Ovary (tissue), 9 donors: ENCODE results near the gene CALD1. TPM values are rescaled to one million over a fixed set of nuclear protein-coding genes. Genes with fewer than 3 reads are reported as not detected.

Source experiments
- DNase-seq, 5 donors: peaks; one replicate each; pipeline ENCODE4 v3.0.0-alpha.2; 2019 to 2020
- H3K27ac ChIP-seq, 2 donors: fragments of 200-600 bp; one replicate each; pipeline versions ENCODE4 v1.5.1 to v1.8.0; 2019 to 2022
- H3K27me3 ChIP-seq: fragments of 200-600 bp; one replicate; pipeline ENCODE4 v1.8.0; 2022
- H3K36me3 ChIP-seq: fragments of 200-600 bp; sonication (generic); one replicate; pipeline ENCODE4 v1.5.1; 2019
- H3K4me1 ChIP-seq: one replicate; pipeline ENCODE4 v1.8.1; 2013; ENCODE audit warnings: mild to moderate bottlenecking, moderate library complexity; ENCODE audit not compliant: insufficient read depth
- H3K4me3 ChIP-seq: fragments of 200-600 bp; sonication (generic); one replicate; pipeline ENCODE4 v1.5.1; 2017
- H3K9me3 ChIP-seq, 2 donors: fragments of 200-600 bp in 1 of 2; sonication (generic) in 1 of 2; one replicate each; pipeline versions ENCODE4 v1.5.1 to v1.8.1; 2013 to 2019; ENCODE audit warnings: mild to moderate bottlenecking in 1 of 2, moderate library complexity in 1 of 2
- EP300 ChIP-seq: sonication (generic); formaldehyde crosslinking; IDR thresholded peaks from one replicate; pipeline ENCODE4 v1.6.1; 2017; ENCODE audit warnings: antibody characterized with exemption
- POLR2A ChIP-seq: fragments of 450-650 bp; IDR thresholded peaks from one replicate; pipeline ENCODE4 v1.6.1; 2017; ENCODE audit warnings: antibody characterized with exemption, mild to moderate bottlenecking, moderate library complexity
- WGBS, 3 donors: extraction: QIAGEN DNeasy Blood & Tissue Kit in 1 of 3; methylation state at CpG; one replicate each; pipeline versions ENCODE4 v1.1.5 to v1.1.7; 2013 to 2017; 5-methylcytosine and 5-hydroxymethylcytosine counted together
- intact Hi-C, 4 donors: fragments of 100-400 bp; cut with DNase I; formaldehyde crosslinking; loops; one replicate each; pipeline versions ENCODE4 v1.11.0 to v1.15.1; 2022 to 2023
- polyA plus RNA-seq, 2 donors: library from polyadenylated mRNA; stranded (reverse); fragments of 200-250 nt in 1 of 2; fragments of 350-450 nt in 1 of 2; fragmentation: Illumina TruSeq in 1 of 2; extraction: RNeasy Lipid Tissue Mini Kit (QIAGEN cat#74804) in 1 of 2; gene quantifications; one replicate each; pipeline ENCODE4 v1.2.3, GENCODE V29; 2013 to 2014
- total RNA-seq, 7 donors: library from RNA; depleted of rRNA in 2 of 7; stranded (reverse); fragments of >200 nt in 2 of 7; fragmentation: NEBNext Ultra II Directional in 3 of 7; extraction: Animal tissue kit (Norgen Biotek cat#: 25700) in 3 of 7; gene quantifications; one replicate each; pipeline versions ENCODE4 v1.1.0 to v1.2.4, GENCODE V29; 2016 to 2023
- TF ChIP-seq, protein P1 (sequence below), 3 donors: fragments of 450-650 bp in 2 of 3; fragments of 200-600 bp in 1 of 3; IDR thresholded peaks; one replicate each; pipeline versions ENCODE4 v1.5.1 to v1.8.0; 2016 to 2022; ENCODE audit warnings: antibody characterized with exemption in 3 of 3, mild to moderate bottlenecking in 1 of 3
- donor health status: DM: no; HTN: no; CAD: no; lungs with moderate emphysema.
- donor health status: DM: no; HTN: no; CAD: no.
- donor health status: Bipolar disorder and iron deficiency.
- donor health status: DM: yes; HTN: yes; CAD: no.
- donor health status: DM: no; HTN: no; CAD: no.
- donor health status: DM: yes; HTN: yes; CAD: no.

CALD1 gene
- total and polyA plus RNA-seq, 9 donors: 306 to 697 (median 463) TPM

DNA sequence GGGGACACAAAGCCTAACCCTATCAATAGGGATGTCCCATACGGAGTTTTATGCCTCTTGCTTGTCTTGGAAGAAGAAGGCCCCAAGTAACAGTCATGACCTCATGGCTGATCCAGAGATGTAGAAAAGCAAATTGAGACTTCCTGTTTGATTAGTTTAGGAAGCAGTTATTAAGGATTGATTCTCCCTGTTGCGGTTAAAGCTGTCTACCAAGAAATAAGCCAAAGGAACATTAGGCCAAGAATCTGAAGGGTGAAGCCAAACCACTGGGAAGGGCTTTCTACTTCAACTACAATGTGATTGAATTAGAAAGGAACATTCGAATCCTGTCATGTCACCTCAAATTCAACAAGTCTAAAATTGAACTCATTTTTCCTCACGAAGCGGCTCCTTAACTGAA is 146.3 kb downstream of the CALD1 start:
- Histone ChIP-seq H3K27ac (no peak overlapping the region), H3K9me3 (no peaks in the 10 kb centered on the region), H3K27me3 (no peaks in the 10 kb centered on the region), H3K4me3 (no peak overlapping the region), H3K4me1 (peaks cover 1% of the 10 kb centered on the region), H3K36me3 (no peaks in the 10 kb centered on the region)
- intact Hi-C loops: no loop called here
- DNase-seq: no peak
- WGBS, 3 donors: 76 to 89% (median 88%) methylated on average over 5 of the region's 5 CpGs
- TF ChIP-seq EP300 (no peak), POLR2A (no peak)
- TF ChIP-seq, protein P1, sequence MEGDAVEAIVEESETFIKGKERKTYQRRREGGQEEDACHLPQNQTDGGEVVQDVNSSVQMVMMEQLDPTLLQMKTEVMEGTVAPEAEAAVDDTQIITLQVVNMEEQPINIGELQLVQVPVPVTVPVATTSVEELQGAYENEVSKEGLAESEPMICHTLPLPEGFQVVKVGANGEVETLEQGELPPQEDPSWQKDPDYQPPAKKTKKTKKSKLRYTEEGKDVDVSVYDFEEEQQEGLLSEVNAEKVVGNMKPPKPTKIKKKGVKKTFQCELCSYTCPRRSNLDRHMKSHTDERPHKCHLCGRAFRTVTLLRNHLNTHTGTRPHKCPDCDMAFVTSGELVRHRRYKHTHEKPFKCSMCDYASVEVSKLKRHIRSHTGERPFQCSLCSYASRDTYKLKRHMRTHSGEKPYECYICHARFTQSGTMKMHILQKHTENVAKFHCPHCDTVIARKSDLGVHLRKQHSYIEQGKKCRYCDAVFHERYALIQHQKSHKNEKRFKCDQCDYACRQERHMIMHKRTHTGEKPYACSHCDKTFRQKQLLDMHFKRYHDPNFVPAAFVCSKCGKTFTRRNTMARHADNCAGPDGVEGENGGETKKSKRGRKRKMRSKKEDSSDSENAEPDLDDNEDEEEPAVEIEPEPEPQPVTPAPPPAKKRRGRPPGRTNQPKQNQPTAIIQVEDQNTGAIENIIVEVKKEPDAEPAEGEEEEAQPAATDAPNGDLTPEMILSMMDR (IDR thresholded peaks at IDR 0.05): no peak

GRCh38 chr7:134926396-134926795 is 147.0 kb downstream of the CALD1 start:
- no peaks in the 10 kb centered on the region for H3K27me3 ChIP-seq
- H3K4me3 ChIP-seq: no peak overlapping the region
- no peaks in the 10 kb centered on the region for H3K9me3 ChIP-seq
- TF ChIP-seq POLR2A (no peak), EP300 (no peak)
- TF ChIP-seq, protein P1 (IDR thresholded peaks at IDR 0.05): no peak
- peaks cover 1% of the 10 kb centered on the region for H3K4me1 ChIP-seq
- intact Hi-C loops: no loop called here
- no peak for DNase-seq
- H3K27ac ChIP-seq: no peak overlapping the region
- no peaks in the 10 kb centered on the region for H3K36me3 ChIP-seq
- WGBS, 3 donors: 72 to 89% (median 79%) methylated on average over 1 of the region's 1 CpG

DNA sequence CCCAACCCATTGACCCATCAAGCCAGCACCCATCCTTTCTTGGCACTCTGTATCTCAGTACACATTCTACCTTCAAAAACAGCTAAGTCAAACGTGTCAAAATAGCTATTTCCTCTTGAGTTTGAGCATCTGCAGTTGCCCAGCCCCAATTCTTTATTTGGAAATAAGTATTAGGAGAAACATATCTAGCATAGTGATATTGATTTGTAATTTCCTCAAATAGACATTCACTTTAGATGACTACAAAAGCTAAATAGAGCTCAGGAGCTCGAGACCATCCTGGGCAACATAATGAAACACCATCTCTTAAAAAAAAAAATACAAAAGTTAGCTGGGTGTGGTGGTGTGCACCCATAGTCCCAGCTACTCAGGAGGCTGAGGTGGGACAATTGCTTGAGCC is 147.6 kb downstream of the CALD1 start:
- 43 to 59% (median 45%) methylated on average over 2 of the region's 2 CpGs for WGBS, 3 donors
- Histone ChIP-seq H3K4me1 (peaks cover 4% of the 10 kb centered on the region), H3K27ac (no peak overlapping the region), H3K9me3 (no peaks in the 10 kb centered on the region), H3K27me3 (no peaks in the 10 kb centered on the region), H3K4me3 (no peak overlapping the region), H3K36me3 (no peaks in the 10 kb centered on the region)
- intact Hi-C loops: no loop called here
- DNase-seq: no peak
- TF ChIP-seq POLR2A (no peak), EP300 (no peak)
- TF ChIP-seq, protein P1 (IDR thresholded peaks at IDR 0.05): no peak

DNA sequence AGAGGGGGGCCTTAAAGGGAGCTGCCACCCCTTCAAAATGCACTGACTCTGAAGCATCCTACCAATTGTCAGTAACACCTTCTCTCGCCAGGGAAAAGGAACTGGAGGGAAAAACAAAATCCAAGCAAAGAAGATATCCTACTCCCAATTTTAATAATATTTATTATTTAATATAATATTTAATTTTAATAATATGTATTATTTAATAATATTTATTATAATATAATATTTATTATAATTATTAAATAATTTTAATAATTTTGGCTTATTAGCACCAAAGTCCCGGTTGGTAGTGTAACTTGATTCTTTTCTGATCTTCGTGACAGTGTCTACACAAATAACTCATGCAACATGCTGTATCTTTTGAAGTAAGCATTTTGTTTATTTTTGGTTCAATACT is 148.3 kb downstream of the CALD1 start:
- Histone ChIP-seq H3K4me3 (no peak overlapping the region), H3K27ac (no peak overlapping the region), H3K9me3 (no peaks in the 10 kb centered on the region), H3K27me3 (no peaks in the 10 kb centered on the region), H3K36me3 (no peaks in the 10 kb centered on the region), H3K4me1 (peaks cover 7% of the 10 kb centered on the region)
- no peak for DNase-seq
- 94 to 98% (median 97%) methylated on average over 3 of the region's 3 CpGs for WGBS, 3 donors
- TF ChIP-seq POLR2A (no peak), EP300 (no peak)
- TF ChIP-seq, protein P1 (IDR thresholded peaks at IDR 0.05): no peak
- intact Hi-C loops: no loop called here
